Stimulated activated CD4-positive, alpha-beta T cell treated with anti-CD3 and anti-CD28 coated beads, Interleukin-4, amount 100 ng/mL, for 48 hours (primary cell): ENCODE data around the gene ABCG8.
A peak's percentile ranks its signal among the peaks of the same experiment; 100 is the strongest.

Experiments used
- DNase-seq, 2 donors: peaks; one replicate each; pipeline ENCODE4 v3.0.0-alpha.2; 2020; ENCODE audit warnings: low read depth in 2 of 2

The ABCG8 gene

GRCh38 chr2:43838560-43839267 is at the start of gene ABCG8, which contains the start of gene ABCG5:
Gene ABCG8, plus strand, starts transcription at chr2:43838971. Its CDS starts 83 bp downstream, at chr2:43839054.
Gene ABCG5, minus strand, starts transcription at chr2:43838839. Its CDS starts 160 bp downstream, at chr2:43838679.
- no peak for DNase-seq

- DNase-seq = no peak
Measured at GRCh38 chr2:43790147-43790546, 48.6 kb upstream of the ABCG8 start.

GRCh38 chr2:43791035-43791765 is 47.6 kb upstream of the ABCG8 start:
- no peak for DNase-seq

- no peak for DNase-seq
Measured at GRCh38 chr2:43792653-43793052, 46.1 kb upstream of the ABCG8 start.

- no peak for DNase-seq
Measured at GRCh38 chr2:43794956-43795355, 43.8 kb upstream of the ABCG8 start.

- DNase-seq = no peak
Measured at GRCh38 chr2:43796206-43796605, 42.6 kb upstream of the ABCG8 start.

- DNase-seq = no peak
Measured at GRCh38 chr2:43798300-43798699, 40.5 kb upstream of the ABCG8 start.

- no peak for DNase-seq
Measured at GRCh38 chr2:43800894-43801293, 37.9 kb upstream of the ABCG8 start.

- DNase-seq = no peak
Measured at GRCh38 chr2:43802135-43802534, 36.6 kb upstream of the ABCG8 start.

- DNase-seq = no peak
Measured at GRCh38 chr2:43803113-43803512, 35.7 kb upstream of the ABCG8 start.

GRCh38 chr2:43806719-43807031 is 32.1 kb upstream of the ABCG8 start:
- no peak for DNase-seq

GRCh38 chr2:43810452-43810851 is 28.3 kb upstream of the ABCG8 start:
- DNase-seq = no peak

- DNase-seq = no peak
Measured at GRCh38 chr2:43810888-43811287, 27.9 kb upstream of the ABCG8 start.

GRCh38 chr2:43812006-43812405 is 26.8 kb upstream of the ABCG8 start:
- DNase-seq = no peak

- no peak for DNase-seq
Measured at GRCh38 chr2:43812947-43813346, 25.8 kb upstream of the ABCG8 start.

- DNase-seq = no peak
Measured at GRCh38 chr2:43814711-43815110, 24.1 kb upstream of the ABCG8 start.

- peak in 1 of 2 donors; percentile 4 for DNase-seq
Measured at GRCh38 chr2:43818761-43819160, 20.0 kb upstream of the ABCG8 start.

- DNase-seq = no peak
Measured at GRCh38 chr2:43819491-43820163, 19.1 kb upstream of the ABCG8 start.

- no peak for DNase-seq
Measured at GRCh38 chr2:43822839-43823238, 15.9 kb upstream of the ABCG8 start.

- no peak for DNase-seq
Measured at GRCh38 chr2:43823751-43824150, 15.0 kb upstream of the ABCG8 start.

GRCh38 chr2:43824512-43824911 is 14.3 kb upstream of the ABCG8 start:
- DNase-seq = no peak

GRCh38 chr2:43824951-43825493 is 13.7 kb upstream of the ABCG8 start:
- DNase-seq = no peak

GRCh38 chr2:43825841-43826240 is 12.9 kb upstream of the ABCG8 start:
- no peak for DNase-seq
